H1 (cell line): ENCODE measurements around the gene RNF220. TPM values are rescaled to one million over a fixed set of nuclear protein-coding genes. Genes with fewer than 3 reads are reported as not detected.

ENCODE experiments used
- CTCF ChIA-PET: fragments of 300-600 bp; sonication (Branson Sonifier 250); formaldehyde crosslinking; loops from one replicate; lab custom pipeline; 2021; ENCODE audit not compliant: partially characterized antibody; lab: Charles Lee
- POLR2A ChIA-PET: fragments of 300-600 bp; sonication (Branson Sonifier 250); formaldehyde crosslinking; loops from one replicate; lab custom pipeline; 2021; ENCODE audit warnings: inconsistent platforms; ENCODE audit not compliant: partially characterized antibody; lab: Charles Lee
- DNase-seq, 2 experiments: peaks; one replicate each; pipeline versions ENCODE4 v3.0.0 to v3.0.0-alpha.2; 2010 to 2022; ENCODE audit warnings: low spot score in 2 of 2, low read depth in 1 of 2, mixed read lengths in 1 of 2
- FAIRE-seq: peaks from 2 replicates; lab custom pipeline; 2011; peaks lifted over from hg19 to GRCh38; lab: Jason Lieb, UNC
- H2AFZ ChIP-seq: 2 replicates; pipeline ENCODE4 v1.8.1; 2012; ENCODE audit warnings: low read length, inconsistent platforms
- H2AK5ac ChIP-seq: 2 replicates; pipeline ENCODE4 v1.6.1; 2013; ENCODE audit warnings: low read depth, low read length
- H2BK120ac ChIP-seq: replicated peaks from 2 replicates; pipeline ENCODE3; 2013; ENCODE audit warnings: low read depth, low read length, inconsistent platforms
- H2BK12ac ChIP-seq: 2 replicates; pipeline ENCODE4 v1.6.1; 2013; ENCODE audit warnings: low read depth, low read length
- H2BK15ac ChIP-seq: 2 replicates; pipeline ENCODE4 v1.6.1; 2013; ENCODE audit warnings: low read length
- H2BK20ac ChIP-seq: 2 replicates; pipeline ENCODE4 v1.6.1; 2013; ENCODE audit warnings: low read length
- H2BK5ac ChIP-seq: 2 replicates; pipeline ENCODE4 v1.6.1; 2013; ENCODE audit warnings: low read depth, low read length
- H3K14ac ChIP-seq: 2 replicates; pipeline ENCODE4 v1.6.1; 2013; ENCODE audit warnings: inconsistent platforms; ENCODE audit not compliant: insufficient read length
- H3K18ac ChIP-seq: 2 replicates; pipeline ENCODE4 v1.6.1; 2013; ENCODE audit warnings: low read length; ENCODE audit errors: extremely low read depth
- H3K23ac ChIP-seq: 2 replicates; pipeline ENCODE4 v1.6.1; 2013; ENCODE audit warnings: inconsistent platforms; ENCODE audit not compliant: insufficient read length
- H3K23me2 ChIP-seq: 2 replicates; pipeline ENCODE4 v1.6.1; 2013; ENCODE audit warnings: low read depth, low read length
- H3K27ac ChIP-seq: 2 replicates; pipeline ENCODE4 v1.6.1; 2011; ENCODE audit warnings: low read depth, low read length, inconsistent platforms
- H3K27me3 ChIP-seq, 4 experiments: replicated peaks in 1 of 4; 1 replicate in 1 of 4; 2 replicates in 3 of 4; pipeline versions ENCODE4 v1.6.1 to v1.8.1; 2011 to 2013; ENCODE audit warnings: low read length in 3 of 4, mild to moderate bottlenecking in 3 of 4, inconsistent platforms in 2 of 4, mixed read lengths in 2 of 4, moderate library complexity in 1 of 4; ENCODE audit not compliant: control insufficient read depth in 3 of 4, insufficient read depth in 3 of 4; ENCODE audit errors: extremely low read depth in 1 of 4
- H3K36me3 ChIP-seq, 4 experiments: 2 replicates each; pipeline versions ENCODE4 v1.6.1 to v1.8.1; 2011 to 2013; ENCODE audit warnings: mild to moderate bottlenecking in 4 of 4, low read length in 3 of 4, moderate library complexity in 2 of 4, control low read depth in 1 of 4, inconsistent platforms in 1 of 4; ENCODE audit not compliant: insufficient read depth in 4 of 4, control insufficient read depth in 2 of 4
- H3K4ac ChIP-seq: replicated peaks from 2 replicates; pipeline ENCODE3; 2013; ENCODE audit warnings: low read length, low read depth, mixed read lengths, inconsistent platforms; ENCODE audit not compliant: insufficient read length
- H3K4me1 ChIP-seq, 4 experiments: replicated peaks in 1 of 4; 1 replicate in 1 of 4; 2 replicates in 3 of 4; pipeline versions ENCODE4 v1.6.1 to v1.8.1; 2011 to 2013; ENCODE audit warnings: low read length in 3 of 4, inconsistent platforms in 2 of 4, mixed read lengths in 1 of 4; ENCODE audit not compliant: insufficient read depth in 4 of 4, control insufficient read depth in 3 of 4
- H3K4me2 ChIP-seq, 2 experiments: 2 replicates each; pipeline versions ENCODE4 v1.6.1 to v1.8.1; 2011 to 2013; ENCODE audit warnings: low read depth in 2 of 2, low read length in 2 of 2, control low read depth in 1 of 2, inconsistent platforms in 1 of 2, mild to moderate bottlenecking in 1 of 2; ENCODE audit not compliant: insufficient read depth in 1 of 2
- H3K4me3 ChIP-seq, 4 experiments: fragments of 200-600, 300-600 bp in 1 of 4; sonication (generic), shearing (Covaris generic), sonication (Bioruptor Twin) in 1 of 4; 2 replicates each; pipeline versions ENCODE4 v1.5.1 to v1.8.1; 2011 to 2016; ENCODE audit warnings: low read length in 4 of 4, low read depth in 3 of 4, control low read depth in 2 of 4, inconsistent platforms in 2 of 4, mild to moderate bottlenecking in 2 of 4, mixed read lengths in 1 of 4, moderate library complexity in 1 of 4; ENCODE audit not compliant: insufficient read depth in 2 of 4; ENCODE audit errors: extremely low read depth in 1 of 4
- H3K56ac ChIP-seq: replicated peaks from 2 replicates; pipeline ENCODE3; 2013; ENCODE audit warnings: low read depth, mild to moderate bottlenecking, mixed read lengths, low read length, inconsistent platforms; ENCODE audit not compliant: insufficient read length
- H3K79me1 ChIP-seq: 2 replicates; pipeline ENCODE4 v1.6.1; 2013; ENCODE audit warnings: low read depth, low read length, control low read depth
- H3K79me2 ChIP-seq, 2 experiments: 2 replicates each; pipeline versions ENCODE4 v1.6.1 to v1.8.1; 2012 to 2013; ENCODE audit warnings: low read length in 2 of 2, mild to moderate bottlenecking in 2 of 2, inconsistent platforms in 1 of 2; ENCODE audit not compliant: insufficient read depth in 2 of 2, control insufficient read depth in 1 of 2
- H3K9ac ChIP-seq, 4 experiments: replicated peaks in 1 of 4; 1 replicate in 1 of 4; 2 replicates in 3 of 4; pipeline versions ENCODE4 v1.6.1 to v1.8.1; 2011 to 2013; ENCODE audit warnings: low read depth in 3 of 4, low read length in 3 of 4, control low read depth in 2 of 4, mild to moderate bottlenecking in 2 of 4, moderate library complexity in 2 of 4, inconsistent platforms in 1 of 4; ENCODE audit errors: extremely low read depth in 1 of 4
- H3K9me3 ChIP-seq, 2 experiments: 2 replicates each; pipeline versions ENCODE4 v1.6.1 to v1.8.1; 2012 to 2013; ENCODE audit warnings: mild to moderate bottlenecking in 2 of 2, moderate library complexity in 2 of 2, control low read depth in 1 of 2, inconsistent platforms in 1 of 2, low read depth in 1 of 2, low read length in 1 of 2, mixed read lengths in 1 of 2; ENCODE audit not compliant: insufficient read depth in 2 of 2
- H4K20me1 ChIP-seq, 2 experiments: replicated peaks in 1 of 2; 2 replicates each; pipeline versions ENCODE3 to v1.8.1; 2011 to 2013; ENCODE audit warnings: inconsistent platforms in 2 of 2, low read length in 2 of 2, mild to moderate bottlenecking in 1 of 2; ENCODE audit not compliant: insufficient read depth in 2 of 2, control insufficient read depth in 1 of 2
- H4K5ac ChIP-seq: 2 replicates; pipeline ENCODE4 v1.6.1; 2013; ENCODE audit warnings: low read length, low read depth, mixed read lengths, inconsistent platforms; ENCODE audit not compliant: insufficient read length
- H4K8ac ChIP-seq: 2 replicates; pipeline ENCODE4 v1.8.0; 2013; ENCODE audit warnings: mild to moderate bottlenecking, moderate library complexity, low read length, inconsistent platforms; ENCODE audit not compliant: insufficient read depth; ENCODE audit errors: extremely low read depth
- H4K91ac ChIP-seq: replicated peaks from 2 replicates; pipeline ENCODE3; 2013; ENCODE audit warnings: low read length, mixed read lengths, inconsistent platforms; ENCODE audit not compliant: insufficient read length
- CEBPB ChIP-seq: IDR thresholded peaks from 2 replicates; pipeline ENCODE4 v1.6.1; 2012; ENCODE audit warnings: low read depth, low read length
- CREB1 ChIP-seq: IDR thresholded peaks from 2 replicates; pipeline ENCODE4 v1.6.1; 2012; ENCODE audit warnings: inconsistent platforms
- GABPA ChIP-seq: IDR thresholded peaks from 2 replicates; pipeline ENCODE4 v1.6.1; 2011; ENCODE audit warnings: mild to moderate bottlenecking, low read length, moderate library complexity, borderline replicate concordance; ENCODE audit not compliant: insufficient read depth
- HDAC2 ChIP-seq, 2 experiments: fragments of 300-600 bp in 1 of 2; sonication (generic) in 1 of 2; IDR thresholded peaks; 2 replicates each; pipeline ENCODE4 v1.6.1; 2011 to 2012; ENCODE audit warnings: low read depth in 2 of 2, low read length in 2 of 2, mild to moderate bottlenecking in 2 of 2, moderate library complexity in 2 of 2, borderline replicate concordance in 1 of 2, inconsistent platforms in 1 of 2
- NRF1 ChIP-seq: IDR thresholded peaks from 2 replicates; pipeline ENCODE4 v1.6.1; 2011; ENCODE audit warnings: mild to moderate bottlenecking, low read depth, low read length, improper control_type of control experiment
- SIRT6 ChIP-seq: IDR thresholded peaks from one replicate; pipeline ENCODE4 v1.7.1; 2012; ENCODE audit warnings: low read length, inconsistent platforms
- SP2 ChIP-seq: IDR thresholded peaks from 2 replicates; pipeline ENCODE4 v1.6.1; 2012; ENCODE audit warnings: mild to moderate bottlenecking, low read length, inconsistent platforms
- SP4 ChIP-seq: IDR thresholded peaks from 2 replicates; pipeline ENCODE4 v1.6.1; 2012; ENCODE audit warnings: low read length, inconsistent platforms
- WGBS, 2 experiments: shearing (Covaris generic) in 1 of 2; methylation state at CpG; one replicate each; pipeline versions ENCODE4 v1.1.6 to v1.1.7; 2013 to 2015; ENCODE audit warnings: low lambda C conversion rate in 2 of 2, mixed read lengths in 2 of 2, inconsistent platforms in 1 of 2, low coverage in 1 of 2, missing lambda C conversion rate in 1 of 2; ENCODE audit not compliant: insufficient replicate concordance in 2 of 2, insufficient coverage in 1 of 2, insufficient read length in 1 of 2; ENCODE audit errors: extremely low coverage in 1 of 2, missing lambda C conversion rate in 1 of 2; 5-methylcytosine and 5-hydroxymethylcytosine counted together
- polyA plus RNA-seq, 7 experiments: library from polyadenylated mRNA; depleted of rRNA in 3 of 7; stranded (reverse) in 5 of 7; unstranded in 2 of 7; fragments of >200 nt in 5 of 7; fragments of 200-250 nt in 2 of 7; gene quantifications; 1 replicate in 5 of 7; 2 replicates in 1 of 7; 4 replicates in 1 of 7; pipeline versions ENCODE4 v1.2.1 to v1.2.3, GENCODE V29; 2011 to 2013; ENCODE audit warnings: missing spikeins in 2 of 7, mixed read lengths in 2 of 7
- total RNA-seq: library from RNA; stranded (reverse); fragmentation: NEBNext Ultra II Directional; extraction: Animal tissue kit (Norgen Biotek cat#: 25700); gene quantifications from 2 replicates; pipeline ENCODE4 v1.2.1, GENCODE V29; 2021
- TF ChIP-seq, protein P1 (sequence below): IDR thresholded peaks from 2 replicates; pipeline ENCODE4 v1.6.1; 2012; ENCODE audit warnings: inconsistent platforms
- TF ChIP-seq, protein P2 (sequence below): IDR thresholded peaks from 2 replicates; pipeline ENCODE4 v1.6.1; 2012; ENCODE audit warnings: low read length, inconsistent platforms

Gene RNF220
- total and polyA plus RNA-seq, 2 of the 8 experiments (the other 6 are each of a cell fraction or from before 2014, with no cell fraction given) = 123 to 160 TPM

DNA sequence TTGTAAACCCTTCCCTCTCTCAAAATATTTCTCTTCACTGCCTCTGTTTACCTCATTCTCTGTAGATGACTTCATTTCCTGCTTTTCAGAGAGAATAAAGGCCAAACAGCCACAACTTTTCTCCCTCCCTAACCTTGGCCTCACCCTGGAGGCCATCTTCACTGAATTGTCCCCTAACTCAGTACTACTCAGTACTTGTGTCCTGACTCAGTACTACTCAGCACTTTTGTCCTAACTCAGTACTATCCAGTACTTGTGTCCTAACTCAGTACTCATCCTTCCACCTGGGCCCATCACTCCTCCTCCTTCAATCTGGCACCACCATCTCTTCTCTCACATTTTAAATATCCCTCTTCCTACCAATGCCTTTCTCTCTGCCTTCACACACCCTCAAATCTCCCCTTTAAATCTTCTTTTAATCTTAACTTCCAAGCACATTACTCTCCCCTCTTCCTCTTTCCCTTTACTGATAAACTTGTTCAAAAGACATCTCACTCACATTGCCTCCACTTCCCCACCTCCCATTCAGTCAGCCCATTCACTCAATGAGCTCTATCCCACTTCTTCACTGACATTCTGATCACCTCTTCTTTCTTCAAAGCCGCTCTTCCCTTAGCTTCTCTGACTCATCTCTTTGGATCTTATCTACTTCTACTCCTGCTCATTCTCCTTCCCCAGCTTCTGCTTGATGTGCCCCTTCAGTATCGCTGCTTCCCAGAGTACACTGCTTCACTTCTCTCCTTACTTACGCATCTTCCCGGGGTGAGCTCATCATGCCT is 121.4 kb downstream of the RNF220 start:
- no peak overlapping the region for H3K27ac ChIP-seq
- no peak overlapping the region for H3K23ac ChIP-seq
- DNase-seq = no peak
- H2BK5ac ChIP-seq = peak overlapping the region; percentile 75; the same call in 1 of the 2 replicates
- H3K27me3 ChIP-seq = no peaks in the 10 kb centered on the region
- peak overlapping the region; percentile 84 for H2BK12ac ChIP-seq
- no peak for FAIRE-seq
- H3K18ac ChIP-seq = peak overlapping the region; percentile 78
- H3K9me3 ChIP-seq = no peaks in the 10 kb centered on the region
- no peak overlapping the region for H3K9ac ChIP-seq
- H2AK5ac ChIP-seq = peak overlapping the region; percentile 54; the same call in 1 of the 2 replicates
- H4K91ac ChIP-seq = no peak overlapping the region
- no peak overlapping the region for H3K4ac ChIP-seq
- H4K5ac ChIP-seq = no peak overlapping the region
- no peak overlapping the region for H3K14ac ChIP-seq
- 96% methylated on average over 4 of the region's 4 CpGs; no CpG with 5 or more reads in 1 of the 2 experiments for WGBS, 2 experiments
- H2BK120ac ChIP-seq = no peak overlapping the region
- H3K4me3 ChIP-seq = no peak overlapping the region
- peaks cover 10% of the 10 kb centered on the region; the same call in 1 of the 2 replicates for H3K23me2 ChIP-seq
- ChIA-PET CTCF (interaction anchor here (0.7 to 1.6 kb wide), 5 partner anchors 9 to 27 kb away, joined by 3 to 4 read pairs (median 3); no protein-coding TSS in a partner anchor), POLR2A (interaction anchor here (0.9 to 2.5 kb wide), 2 partner anchors 16 to 21 kb away, joined by 4 to 14 read pairs; no protein-coding TSS in a partner anchor)
- H3K56ac ChIP-seq = no peak overlapping the region
- H3K4me2 ChIP-seq = no peak overlapping the region; a peak in 1 of 4 replicates
- no peaks in the 10 kb centered on the region for H3K36me3 ChIP-seq
- H4K8ac ChIP-seq = no peak overlapping the region
- no peaks in the 10 kb centered on the region; a peak in 1 of 4 replicates for H3K79me2 ChIP-seq
- peaks cover 19 to 30% (median 24%) of the 10 kb centered on the region in 4 experiments for H3K4me1 ChIP-seq
- peak overlapping the region; percentile 36 for H2BK15ac ChIP-seq
- no peak overlapping the region for H2AFZ ChIP-seq
- H2BK20ac ChIP-seq = peak overlapping the region; percentile 95; the same call in 1 of the 2 replicates
- H4K20me1 ChIP-seq = no peaks in the 10 kb centered on the region
- H3K79me1 ChIP-seq = no peaks in the 10 kb centered on the region; the same call in 1 of the 2 replicates
- TF ChIP-seq HDAC2 (IDR thresholded peaks at IDR 0.05; ENCODE audit: borderline replicate concordance in 1 of 2, low read depth in 2 of 2, low read length in 2 of 2) = no peak
- no peak for TF ChIP-seq GABPA
- no peak for TF ChIP-seq NRF1
- TF ChIP-seq, protein P1, sequence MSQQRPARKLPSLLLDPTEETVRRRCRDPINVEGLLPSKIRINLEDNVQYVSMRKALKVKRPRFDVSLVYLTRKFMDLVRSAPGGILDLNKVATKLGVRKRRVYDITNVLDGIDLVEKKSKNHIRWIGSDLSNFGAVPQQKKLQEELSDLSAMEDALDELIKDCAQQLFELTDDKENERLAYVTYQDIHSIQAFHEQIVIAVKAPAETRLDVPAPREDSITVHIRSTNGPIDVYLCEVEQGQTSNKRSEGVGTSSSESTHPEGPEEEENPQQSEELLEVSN = no peak
- TF ChIP-seq SP2 = no peak
- TF ChIP-seq, protein P2, sequence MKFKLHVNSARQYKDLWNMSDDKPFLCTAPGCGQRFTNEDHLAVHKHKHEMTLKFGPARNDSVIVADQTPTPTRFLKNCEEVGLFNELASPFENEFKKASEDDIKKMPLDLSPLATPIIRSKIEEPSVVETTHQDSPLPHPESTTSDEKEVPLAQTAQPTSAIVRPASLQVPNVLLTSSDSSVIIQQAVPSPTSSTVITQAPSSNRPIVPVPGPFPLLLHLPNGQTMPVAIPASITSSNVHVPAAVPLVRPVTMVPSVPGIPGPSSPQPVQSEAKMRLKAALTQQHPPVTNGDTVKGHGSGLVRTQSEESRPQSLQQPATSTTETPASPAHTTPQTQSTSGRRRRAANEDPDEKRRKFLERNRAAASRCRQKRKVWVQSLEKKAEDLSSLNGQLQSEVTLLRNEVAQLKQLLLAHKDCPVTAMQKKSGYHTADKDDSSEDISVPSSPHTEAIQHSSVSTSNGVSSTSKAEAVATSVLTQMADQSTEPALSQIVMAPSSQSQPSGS = no peak
- no peak for TF ChIP-seq SIRT6
- TF ChIP-seq CEBPB = no peak
- TF ChIP-seq SP4 = no peak
- TF ChIP-seq CREB1 = no peak
